Gastrocnemius medialis (tissue), 4 donors: ENCODE measurements around the gene PWWP2B. TPM values are rescaled to one million over a fixed set of nuclear protein-coding genes. Genes with fewer than 3 reads are reported as not detected.

ENCODE experiments used
- ATAC-seq, 2 donors: fragments of 150-250 bp; one replicate each; pipeline ENCODE4 v1.9.1; 2016
- DNase-seq, 2 donors: peaks; one replicate each; pipeline ENCODE4 v3.0.0-alpha.2; 2019
- H3K27ac ChIP-seq, 4 donors: fragments of 200-600 bp; sonication (generic); 1 replicate in 1 of 4; 2 replicates in 3 of 4; pipeline ENCODE4 v1.5.1; 2016 to 2018; ENCODE audit warnings: mild to moderate bottlenecking in 2 of 4, moderate library complexity in 1 of 4
- H3K27me3 ChIP-seq, 3 donors: fragments of 200-600 bp; sonication (generic) in 2 of 3; 1 replicate in 1 of 3; 2 replicates in 2 of 3; pipeline versions ENCODE4 v1.5.1 to v1.6.0; 2016 to 2019; ENCODE audit warnings: mild to moderate bottlenecking in 1 of 3, moderate library complexity in 1 of 3
- H3K36me3 ChIP-seq, 2 donors: fragments of 200-600 bp; sonication (generic) in 1 of 2; one replicate each; pipeline ENCODE4 v1.5.1; 2017 to 2018
- H3K4me1 ChIP-seq, 2 donors: fragments of 200-600 bp; sonication (generic) in 1 of 2; one replicate each; pipeline ENCODE4 v1.5.1; 2016 to 2017; ENCODE audit warnings: mild to moderate bottlenecking in 2 of 2
- H3K4me3 ChIP-seq, 4 donors: fragments of 200-600 bp; sonication (generic) in 3 of 4; 1 replicate in 1 of 4; 2 replicates in 3 of 4; pipeline ENCODE4 v1.5.1; 2016 to 2019; ENCODE audit warnings: mild to moderate bottlenecking in 2 of 4
- H3K9me3 ChIP-seq, 3 donors: fragments of 200-600 bp; sonication (generic) in 2 of 3; 1 replicate in 1 of 3; 2 replicates in 2 of 3; pipeline ENCODE4 v1.5.1; 2016 to 2019
- CTCF ChIP-seq, 5 experiments: fragments of 450-650 bp in 3 of 5; fragments of 200-600 bp in 2 of 5; sonication (generic) in 2 of 5; IDR thresholded peaks in 4 of 5; conservative IDR thresholded peaks in 1 of 5; 1 replicate in 4 of 5; 2 replicates in 1 of 5; pipeline ENCODE4 v1.5.1; 2016 to 2019; ENCODE audit warnings: antibody characterized with exemption in 5 of 5, mild to moderate bottlenecking in 3 of 5, moderate library complexity in 3 of 5
- POLR2A ChIP-seq, 2 donors: fragments of 450-650 bp; IDR thresholded peaks; one replicate each; pipeline ENCODE4 v1.6.1; 2017; ENCODE audit warnings: antibody characterized with exemption in 2 of 2, mild to moderate bottlenecking in 2 of 2, moderate library complexity in 2 of 2
- in situ Hi-C, 4 donors: fragments of 200-750 bp; cut with MboI; loops; one replicate each; pipeline versions ENCODE4 v1.15.0 to v1.8.0; 2017; ENCODE audit warnings: low sequenced_read_pairs in 4 of 4
- intact Hi-C: fragments of 100-400 bp; cut with DNase I; formaldehyde crosslinking; loops from one replicate; pipeline ENCODE4 v1.15.1; 2023; ENCODE audit warnings: low total_unique reads
- total RNA-seq, 4 donors: library from RNA; depleted of rRNA; stranded (reverse); fragments of >200 nt; gene quantifications; one replicate each; pipeline versions ENCODE4 v1.1.0 to v1.2.3, GENCODE V29; 2016

The PWWP2B gene
- total RNA-seq, 4 donors from 2014 or later, result 22.7 to 30.9 (median 24.4) TPM

GRCh38 chr10:132450466-132450824 lies 53.4 kb downstream of the PWWP2B start:
- no peak for TF ChIP-seq CTCF (IDR thresholded peaks at IDR 0.05 in 4 of 5, conservative IDR thresholded peaks at IDR 0.05 in 1 of 5)
- no peak for TF ChIP-seq POLR2A (IDR thresholded peaks at IDR 0.05)
- intact Hi-C loops (no loop called here), in situ Hi-C loops (loop anchor here (5.0 to 25.0 kb wide), 5 partner anchors 63 to 238 kb away; no protein-coding TSS in a partner anchor)
- ATAC-seq, result no peak
- DNase-seq, result no peak
- Histone ChIP-seq H3K27ac (no peak overlapping the region), H3K4me1 (peaks cover 8 to 21% of the 10 kb centered on the region in 2 donors), H3K4me3 (no peak overlapping the region), H3K36me3 (no peaks in the 10 kb centered on the region), H3K27me3 (no peaks in the 10 kb centered on the region), H3K9me3 (no peaks in the 10 kb centered on the region)

DNA sequence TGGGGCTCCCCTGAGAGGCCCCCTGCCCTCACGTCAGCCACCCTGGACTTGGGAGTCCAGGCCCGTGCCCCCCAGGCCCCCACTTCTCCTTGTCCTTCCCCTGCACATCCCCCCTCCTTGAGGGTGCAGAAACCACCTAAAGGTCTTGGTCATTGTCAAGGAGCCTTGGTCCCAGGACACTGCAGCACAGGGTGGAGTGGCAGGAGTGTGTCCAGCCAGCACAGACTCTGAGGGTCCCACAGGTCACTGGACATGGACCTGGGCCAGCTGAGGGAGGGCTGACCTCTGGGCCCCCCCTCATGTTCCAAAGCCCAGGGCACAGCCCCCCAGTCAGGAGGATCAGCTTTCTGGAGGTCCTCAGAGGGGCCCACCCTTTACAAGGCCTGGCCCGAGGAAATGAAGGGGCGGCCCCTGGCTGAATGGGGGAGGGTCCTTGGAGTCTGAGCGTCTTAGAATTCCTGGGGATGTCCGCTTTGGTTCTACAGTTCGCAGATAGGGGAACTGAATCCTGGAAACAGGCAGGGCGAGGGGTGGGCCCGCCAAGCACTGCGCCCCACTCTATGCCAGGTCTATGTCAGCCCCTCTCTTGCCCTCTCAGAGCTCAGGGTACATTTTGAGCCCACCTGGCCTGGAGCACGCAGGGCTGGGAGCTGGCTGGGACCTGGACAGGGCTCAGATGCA lies 54.0 kb downstream of the PWWP2B start:
- ATAC-seq (no peak), DNase-seq (no peak)
- Histone ChIP-seq H3K27me3 (no peaks in the 10 kb centered on the region), H3K4me3 (no peak overlapping the region), H3K4me1 (peaks cover 8 to 21% of the 10 kb centered on the region in 2 donors), H3K27ac (no peak overlapping the region), H3K36me3 (no peaks in the 10 kb centered on the region), H3K9me3 (no peaks in the 10 kb centered on the region)
- in situ Hi-C loops (loop anchor here (5.0 to 25.0 kb wide), 5 partner anchors 64 to 239 kb away; no protein-coding TSS in a partner anchor), intact Hi-C loops (no loop called here)
- TF ChIP-seq CTCF (IDR thresholded peaks at IDR 0.05 in 4 of 5, conservative IDR thresholded peaks at IDR 0.05 in 1 of 5) (no peak), POLR2A (IDR thresholded peaks at IDR 0.05) (no peak)

- Histone ChIP-seq H3K9me3 (no peaks in the 10 kb centered on the region), H3K36me3 (no peaks in the 10 kb centered on the region), H3K4me3 (no peak overlapping the region), H3K27ac (no peak overlapping the region), H3K27me3 (no peaks in the 10 kb centered on the region), H3K4me1 (peaks cover 8 to 21% of the 10 kb centered on the region in 2 donors)
- no peak for ATAC-seq
- TF ChIP-seq POLR2A (IDR thresholded peaks at IDR 0.05) (no peak), CTCF (IDR thresholded peaks at IDR 0.05 in 4 of 5, conservative IDR thresholded peaks at IDR 0.05 in 1 of 5) (no peak)
- DNase-seq, result no peak
- in situ Hi-C loops (loop anchor here (5.0 to 25.0 kb wide), 5 partner anchors 64 to 239 kb away; no protein-coding TSS in a partner anchor), intact Hi-C loops (loop anchor here (2.0 kb wide), 1 partner anchor 229 kb away; no protein-coding TSS in a partner anchor)
Measured at GRCh38 chr10:132451506-132452215, 54.7 kb downstream of the PWWP2B start.

- DNase-seq (no peak), ATAC-seq (no peak)
- Histone ChIP-seq H3K27me3 (no peaks in the 10 kb centered on the region), H3K36me3 (no peaks in the 10 kb centered on the region), H3K4me3 (no peak overlapping the region), H3K4me1 (peaks cover 8 to 21% of the 10 kb centered on the region in 2 donors), H3K9me3 (no peaks in the 10 kb centered on the region), H3K27ac (no peak overlapping the region)
- in situ Hi-C loops (loop anchor here (5.0 to 25.0 kb wide), 5 partner anchors 65 to 240 kb away; no protein-coding TSS in a partner anchor), intact Hi-C loops (loop anchor here (2.0 kb wide), 1 partner anchor 229 kb away; no protein-coding TSS in a partner anchor)
- TF ChIP-seq CTCF (IDR thresholded peaks at IDR 0.05 in 4 of 5, conservative IDR thresholded peaks at IDR 0.05 in 1 of 5) (no peak), POLR2A (IDR thresholded peaks at IDR 0.05) (no peak)
Measured at GRCh38 chr10:132452216-132452650, 55.2 kb downstream of the PWWP2B start.
